ENCODE measurements around the gene NPAS3.

Gene NPAS3

DNA sequence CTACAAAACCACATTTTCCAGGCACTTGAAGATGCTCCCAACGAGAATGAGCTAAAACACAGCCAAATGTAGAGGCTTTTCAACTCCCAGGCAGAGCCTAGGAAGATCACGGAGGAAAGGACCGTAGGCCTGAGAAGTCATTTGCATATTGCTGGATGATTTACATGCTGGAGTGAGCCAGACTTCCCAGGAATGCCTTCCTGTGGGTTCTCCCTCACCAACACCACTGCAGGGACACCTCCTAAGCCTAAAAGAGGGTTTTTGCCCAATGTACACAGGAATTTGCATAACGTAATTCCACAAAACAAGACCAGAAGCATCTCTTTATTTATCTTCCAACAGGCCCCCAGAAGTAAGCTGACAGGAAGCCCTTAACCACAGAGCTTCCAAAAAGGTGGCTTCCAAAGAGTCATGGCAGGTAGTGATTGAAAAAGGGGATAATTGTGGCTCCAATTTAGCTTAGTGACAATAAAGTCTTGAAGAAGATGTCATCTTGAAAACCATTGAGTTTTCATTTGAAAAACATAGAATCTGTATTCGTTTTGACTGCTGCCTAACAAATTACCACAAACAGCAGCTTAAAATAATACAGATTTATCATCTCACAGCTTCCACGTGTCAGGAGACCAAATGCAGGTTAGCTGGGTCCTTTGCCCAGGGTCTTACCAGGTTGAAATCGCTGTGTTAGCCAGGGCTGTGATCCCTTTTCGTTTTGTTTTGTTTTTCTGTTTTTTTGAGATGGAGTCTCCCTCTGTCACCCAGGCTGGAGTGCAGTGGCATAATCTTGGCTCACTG, 896.0 kb downstream of the NPAS3 start:
- Histone ChIP-seq H3K36me3 (replicated peaks) (no peaks in the 10 kb centered on the region), H3K4me3 (ENCODE audit: low read depth, low read length) (no peak overlapping the region), H3K27me3 (replicated peaks) (no peaks in the 10 kb centered on the region), H3K27ac (no peak overlapping the region)
- TF ChIP-seq, protein P1, sequence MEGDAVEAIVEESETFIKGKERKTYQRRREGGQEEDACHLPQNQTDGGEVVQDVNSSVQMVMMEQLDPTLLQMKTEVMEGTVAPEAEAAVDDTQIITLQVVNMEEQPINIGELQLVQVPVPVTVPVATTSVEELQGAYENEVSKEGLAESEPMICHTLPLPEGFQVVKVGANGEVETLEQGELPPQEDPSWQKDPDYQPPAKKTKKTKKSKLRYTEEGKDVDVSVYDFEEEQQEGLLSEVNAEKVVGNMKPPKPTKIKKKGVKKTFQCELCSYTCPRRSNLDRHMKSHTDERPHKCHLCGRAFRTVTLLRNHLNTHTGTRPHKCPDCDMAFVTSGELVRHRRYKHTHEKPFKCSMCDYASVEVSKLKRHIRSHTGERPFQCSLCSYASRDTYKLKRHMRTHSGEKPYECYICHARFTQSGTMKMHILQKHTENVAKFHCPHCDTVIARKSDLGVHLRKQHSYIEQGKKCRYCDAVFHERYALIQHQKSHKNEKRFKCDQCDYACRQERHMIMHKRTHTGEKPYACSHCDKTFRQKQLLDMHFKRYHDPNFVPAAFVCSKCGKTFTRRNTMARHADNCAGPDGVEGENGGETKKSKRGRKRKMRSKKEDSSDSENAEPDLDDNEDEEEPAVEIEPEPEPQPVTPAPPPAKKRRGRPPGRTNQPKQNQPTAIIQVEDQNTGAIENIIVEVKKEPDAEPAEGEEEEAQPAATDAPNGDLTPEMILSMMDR (IDR thresholded peaks at IDR 0.05; ENCODE audit: low read depth, low read length, missing control alignments): no peak
- DNase-seq: no peak
- in situ Hi-C loops (cut with HindIII; ENCODE audit: low pct_ligation_motif_present, low sequenced_read_pairs): loop anchor here (25.0 kb wide), 1 partner anchor 253 kb away; no protein-coding TSS in a partner anchor

DNA sequence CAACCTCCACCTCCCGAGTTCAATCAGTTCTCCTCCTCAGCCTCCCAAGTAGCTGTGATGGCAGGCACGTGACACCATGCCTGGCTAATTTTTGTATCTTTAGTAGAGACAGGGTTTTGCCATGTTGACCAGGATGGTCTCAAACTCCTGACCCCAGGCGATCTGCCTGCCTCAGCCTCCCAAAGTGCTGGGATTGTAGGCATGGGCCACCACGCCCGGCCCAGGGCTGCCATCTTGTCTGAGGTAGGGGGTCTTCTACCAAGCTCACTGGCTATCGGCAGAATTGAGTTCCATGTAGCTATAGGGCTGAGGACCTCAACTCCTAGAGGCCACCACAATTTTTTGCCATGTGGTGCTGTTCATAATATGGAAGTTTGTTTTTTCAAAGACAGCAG, 896.6 kb downstream of the NPAS3 start:
- Histone ChIP-seq H3K27ac (no peak overlapping the region), H3K36me3 (replicated peaks) (no peaks in the 10 kb centered on the region), H3K4me3 (ENCODE audit: low read depth, low read length) (no peak overlapping the region), H3K27me3 (replicated peaks) (no peaks in the 10 kb centered on the region)
- no peak for DNase-seq
- TF ChIP-seq, protein P1 (IDR thresholded peaks at IDR 0.05; ENCODE audit: low read depth, low read length, missing control alignments): no peak
- in situ Hi-C loops (cut with HindIII; ENCODE audit: low pct_ligation_motif_present, low sequenced_read_pairs): loop anchor here (25.0 kb wide), 1 partner anchor 252 kb away; no protein-coding TSS in a partner anchor

DNA sequence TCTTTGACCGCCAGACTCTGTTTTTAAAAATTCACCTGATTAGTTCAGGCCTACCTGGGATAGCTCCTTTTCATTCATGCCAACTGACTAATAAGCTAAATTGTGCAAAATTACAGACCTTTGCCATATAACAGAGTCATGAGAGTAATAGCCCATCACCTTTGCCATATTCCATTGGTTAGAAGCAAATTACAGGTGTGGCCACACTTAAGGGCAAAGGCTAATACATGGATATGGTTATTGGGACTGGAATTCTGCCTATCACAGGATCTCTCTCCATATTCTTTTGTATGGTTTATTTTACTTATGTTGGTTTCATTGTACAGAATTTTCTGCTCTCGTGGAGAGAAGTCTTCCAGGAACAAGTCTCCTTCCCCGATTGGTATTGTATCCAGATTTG, 897.0 kb downstream of the NPAS3 start:
- Histone ChIP-seq H3K27me3 (replicated peaks) (no peaks in the 10 kb centered on the region), H3K27ac (no peak overlapping the region), H3K4me3 (ENCODE audit: low read depth, low read length) (no peak overlapping the region), H3K36me3 (replicated peaks) (no peaks in the 10 kb centered on the region)
- no peak for DNase-seq
- in situ Hi-C loops (cut with HindIII; ENCODE audit: low pct_ligation_motif_present, low sequenced_read_pairs): loop anchor here (25.0 kb wide), 1 partner anchor 252 kb away; no protein-coding TSS in a partner anchor
- TF ChIP-seq, protein P1 (IDR thresholded peaks at IDR 0.05; ENCODE audit: low read depth, low read length, missing control alignments): no peak

GRCh38 chr14:33836203-33836899, 897.7 kb downstream of the NPAS3 start:
- TF ChIP-seq, protein P1 (IDR thresholded peaks at IDR 0.05; ENCODE audit: low read depth, low read length, missing control alignments): no peak
- Histone ChIP-seq H3K4me3 (ENCODE audit: low read depth, low read length) (no peak overlapping the region), H3K27me3 (replicated peaks) (no peaks in the 10 kb centered on the region), H3K27ac (no peak overlapping the region), H3K36me3 (replicated peaks) (no peaks in the 10 kb centered on the region)
- DNase-seq: no peak
- in situ Hi-C loops (cut with HindIII; ENCODE audit: low pct_ligation_motif_present, low sequenced_read_pairs): loop anchor here (25.0 kb wide), 1 partner anchor 251 kb away; no protein-coding TSS in a partner anchor

DNA sequence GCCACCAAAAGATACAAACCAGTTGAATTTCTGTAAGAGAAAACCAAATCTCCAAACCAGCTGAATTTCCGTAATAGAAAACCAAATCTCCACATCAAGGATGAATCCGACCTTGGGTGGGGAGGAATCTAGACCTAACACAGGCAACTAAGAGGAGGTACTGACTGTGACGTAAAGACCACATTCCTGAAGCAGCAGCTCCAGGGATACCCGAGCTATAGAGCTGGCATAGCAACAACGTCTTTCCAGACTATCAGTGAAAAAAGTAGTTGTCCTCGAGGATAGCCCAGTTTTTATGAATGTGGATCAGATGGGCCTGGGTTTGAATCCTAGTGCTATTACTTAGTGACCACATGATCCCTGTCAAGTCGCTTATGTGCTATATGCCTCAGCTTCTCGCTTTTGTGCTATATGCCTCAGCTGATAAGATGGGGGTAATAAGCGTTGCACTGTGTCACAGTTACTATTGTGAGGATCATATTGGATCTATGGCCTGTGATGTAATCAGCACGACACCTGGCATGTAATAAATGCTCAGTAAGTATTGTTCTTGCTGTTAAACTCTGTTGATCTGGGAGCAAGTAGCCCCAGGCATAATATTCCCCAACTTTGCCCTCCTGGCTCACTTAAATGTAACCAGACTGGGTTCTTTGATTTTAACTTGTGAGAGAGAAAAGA, 898.4 kb downstream of the NPAS3 start:
- Histone ChIP-seq H3K27ac (no peak overlapping the region), H3K4me3 (ENCODE audit: low read depth, low read length) (no peak overlapping the region), H3K36me3 (replicated peaks) (no peaks in the 10 kb centered on the region), H3K27me3 (replicated peaks) (no peaks in the 10 kb centered on the region)
- in situ Hi-C loops (cut with HindIII; ENCODE audit: low pct_ligation_motif_present, low sequenced_read_pairs): loop anchor here (25.0 kb wide), 1 partner anchor 250 kb away; no protein-coding TSS in a partner anchor
- TF ChIP-seq, protein P1 (IDR thresholded peaks at IDR 0.05; ENCODE audit: low read depth, low read length, missing control alignments): no peak
- no peak for DNase-seq
